Pancreas (tissue), 10 donors: ENCODE data around the gene ASB3. TPM values are rescaled to one million over a fixed set of nuclear protein-coding genes. Genes with fewer than 3 reads are reported as not detected.
A peak's percentile ranks its signal among the peaks of the same experiment; 100 is the strongest.

Experiments used
- ATAC-seq, 4 donors: fragments of 200-7000 bp; cut with Tn5 transposase; one replicate each; pipeline versions ENCODE4 v1.8.0 to v1.9.1; 2020; ENCODE audit warnings: mild to moderate bottlenecking in 4 of 4, moderate library complexity in 4 of 4
- DNase-seq, 6 donors: peaks; one replicate each; pipeline ENCODE4 v3.0.0-alpha.2; 2020
- FAIRE-seq: peaks from 2 replicates; lab custom pipeline; 2012; peaks lifted over from hg19 to GRCh38; lab: Jason Lieb, UNC
- H3K27ac ChIP-seq, 4 donors: fragments of 200-600 bp; sonication (generic); 1 replicate in 3 of 4; 2 replicates in 1 of 4; pipeline versions ENCODE4 v1.5.0 to v1.8.0; 2020
- H3K27me3 ChIP-seq, 4 donors: fragments of 200-600 bp; one replicate each; pipeline ENCODE4 v1.8.0; 2021
- H3K36me3 ChIP-seq, 3 donors: fragments of 200-600 bp; sonication (generic) in 1 of 3; one replicate each; pipeline versions ENCODE4 v1.5.0 to v1.8.0; 2020 to 2021
- H3K4me1 ChIP-seq, 3 donors: fragments of 200-600 bp; one replicate each; pipeline ENCODE4 v1.8.0; 2021
- H3K4me3 ChIP-seq, 4 donors: fragments of 200-600 bp; sonication (generic) in 2 of 4; one replicate each; pipeline versions ENCODE4 v1.5.0 to v1.8.0; 2020 to 2021
- H3K9me3 ChIP-seq, 4 donors: fragments of 200-600 bp; one replicate each; pipeline ENCODE4 v1.8.0; 2021
- CTCF ChIP-seq, 4 donors: fragments of 200-600 bp; sonication (generic) in 3 of 4; IDR thresholded peaks; one replicate each; pipeline versions ENCODE4 v1.5.0 to v1.8.0; 2021; ENCODE audit warnings: antibody characterized with exemption in 4 of 4
- WGBS, 2 donors: extraction: QIAGEN DNeasy Blood & Tissue Kit; methylation state at CpG; one replicate each; pipeline ENCODE4 v1.1.7; 2013; 5-methylcytosine and 5-hydroxymethylcytosine counted together
- intact Hi-C, 3 donors: fragments of 100-400 bp; cut with DNase I; formaldehyde crosslinking; loops; one replicate each; pipeline versions ENCODE4 v1.11.1 to v1.14.2; 2022
- polyA plus RNA-seq, 2 donors: library from polyadenylated mRNA; stranded (reverse); fragments of 200-250 nt; gene quantifications; one replicate each; pipeline ENCODE4 v1.2.3, GENCODE V29; 2013
- total RNA-seq, 6 donors: library from RNA; stranded (reverse); fragmentation: NEBNext Ultra II Directional in 4 of 6; extraction: Animal tissue kit (Norgen Biotek cat#: 25700) in 4 of 6; gene quantifications; one replicate each; pipeline versions ENCODE4 v1.2.1 to v1.2.4, GENCODE V29; 2021 to 2023
- donor health status: healthy with polysubstance abuse.
- donor health status: DM: no; HTN: no; CAD: no; lungs with moderate emphysema.
- donor health status: DM: no; HTN: no; CAD: no.
- donor health status: control.
- donor health status: control.
- donor health status: Bipolar disorder and iron deficiency.
- donor health status: DM: yes; HTN: yes; CAD: no.
- donor health status: DM: no; HTN: no; CAD: no.
- donor health status: DM: no; HTN: no; CAD: no.
- donor health status: DM: yes; HTN: yes; CAD: no.

Gene ASB3
- total and polyA plus RNA-seq, 8 donors: 4.3 to 10.1 (median 7.2) TPM

GRCh38 chr2:53820048-53820447, 33.3 kb upstream of the ASB3 start:
- DNase-seq (no peak), FAIRE-seq (no peak), ATAC-seq (no peak)
- H3K9me3 ChIP-seq: no peaks in the 10 kb centered on the region
- H3K27me3 ChIP-seq: no peaks in the 10 kb centered on the region
- H3K36me3 ChIP-seq: peaks cover 0 to 25% (median 0%) of the 10 kb centered on the region in 3 donors
- 90 to 92% methylated on average over 9 of the region's 9 CpGs for WGBS, 2 donors
- no peak overlapping the region for H3K27ac ChIP-seq
- H3K4me3 ChIP-seq: no peak overlapping the region
- intact Hi-C loops: no loop called here
- no peak for TF ChIP-seq CTCF (IDR thresholded peaks at IDR 0.05)
- no peaks in the 10 kb centered on the region for H3K4me1 ChIP-seq

- 82 to 85% methylated on average over 4 of the region's 4 CpGs for WGBS, 2 donors
- intact Hi-C loops: no loop called here
- ATAC-seq (no peak), FAIRE-seq (no peak), DNase-seq (no peak)
- peaks cover 0 to 29% (median 0%) of the 10 kb centered on the region in 3 donors for H3K36me3 ChIP-seq
- H3K27ac ChIP-seq: no peak overlapping the region
- no peak for TF ChIP-seq CTCF (IDR thresholded peaks at IDR 0.05)
- H3K4me3 ChIP-seq: no peak overlapping the region
- no peaks in the 10 kb centered on the region for H3K9me3 ChIP-seq
- no peaks in the 10 kb centered on the region for H3K27me3 ChIP-seq
- H3K4me1 ChIP-seq: no peaks in the 10 kb centered on the region
These were observed 32.9 kb upstream of the ASB3 start for GRCh38 chr2:53819634-53820033.

- Histone ChIP-seq H3K4me1 (no peaks in the 10 kb centered on the region), H3K27me3 (no peaks in the 10 kb centered on the region), H3K36me3 (peaks cover 0 to 31% (median 0%) of the 10 kb centered on the region in 3 donors), H3K27ac (no peak overlapping the region), H3K4me3 (no peak overlapping the region), H3K9me3 (no peaks in the 10 kb centered on the region)
- TF ChIP-seq CTCF (IDR thresholded peaks at IDR 0.05): no peak
- DNase-seq (no peak), FAIRE-seq (no peak), ATAC-seq (no peak)
- WGBS, 2 donors: 89 to 95% methylated on average over 3 of the region's 3 CpGs
- intact Hi-C loops: no loop called here
These were observed 32.2 kb upstream of the ASB3 start for GRCh38 chr2:53818854-53819435.

GRCh38 chr2:53813151-53813550, 26.4 kb upstream of the ASB3 start:
- Histone ChIP-seq H3K4me3 (no peak overlapping the region), H3K36me3 (peaks cover 5 to 54% (median 22%) of the 10 kb centered on the region in 3 donors), H3K27ac (no peak overlapping the region), H3K27me3 (no peaks in the 10 kb centered on the region), H3K9me3 (no peaks in the 10 kb centered on the region), H3K4me1 (no peaks in the 10 kb centered on the region)
- no peak for FAIRE-seq
- no peak for TF ChIP-seq CTCF (IDR thresholded peaks at IDR 0.05)
- peak in 2 of 4 donors; percentile 11 to 40 for ATAC-seq
- intact Hi-C loops: no loop called here
- no peak for DNase-seq

GRCh38 chr2:53811601-53812000, 24.8 kb upstream of the ASB3 start:
- H3K36me3 ChIP-seq: peaks cover 5 to 66% (median 27%) of the 10 kb centered on the region in 3 donors
- H3K27me3 ChIP-seq: no peaks in the 10 kb centered on the region
- H3K4me3 ChIP-seq: no peak overlapping the region
- H3K9me3 ChIP-seq: no peaks in the 10 kb centered on the region
- H3K27ac ChIP-seq: no peak overlapping the region
- DNase-seq (no peak), FAIRE-seq (no peak), ATAC-seq (no peak)
- H3K4me1 ChIP-seq: no peaks in the 10 kb centered on the region
- intact Hi-C loops: no loop called here
- 97 to 98% methylated on average over 3 of the region's 3 CpGs for whole genome bisulfite sequencing, 2 donors
- no peak for TF ChIP-seq CTCF (IDR thresholded peaks at IDR 0.05)
